Measurements from ENCODE around the gene INPP5K. TPM values are rescaled to one million over a fixed set of nuclear protein-coding genes. Genes with fewer than 3 reads are reported as not detected.

Gene INPP5K
- total RNA-seq, 1 experiment from 2014 or later = 29.4 TPM

Other genes starting within 250 kb of the INPP5K start
- not detected in 2 replicates for gene BHLHA9, start 246.2 kb downstream of the INPP5K start, total RNA-seq (2021)
- not detected in 2 replicates for gene TRARG1, start 236.9 kb downstream of the INPP5K start, total RNA-seq (2021)
- gene YWHAE, start 116.4 kb downstream of the INPP5K start, total RNA-seq (2021) = 1,282 and 1,294 TPM in 2 replicates
- 58.9 and 60.5 TPM in 2 replicates for gene CRK, start 60.4 kb downstream of the INPP5K start, total RNA-seq (2021)
- 86.5 and 87.4 TPM in 2 replicates for gene MYO1C, start 23.9 kb downstream of the INPP5K start, total RNA-seq (2021)
- 68.9 and 74.2 TPM in 2 replicates for gene PITPNA, start 46.2 kb upstream of the INPP5K start, total RNA-seq (2021)
- gene SLC43A2, start 112.2 kb upstream of the INPP5K start, total RNA-seq (2021) = 11.8 and 12.9 TPM in 2 replicates
- gene SCARF1, start 129.1 kb upstream of the INPP5K start, total RNA-seq (2021) = 2.1 and 2.4 TPM in 2 replicates
- gene RILP, start 133.3 kb upstream of the INPP5K start, total RNA-seq (2021) = 5.4 and 6.0 TPM in 2 replicates
- 402 and 408 TPM in 2 replicates for gene PRPF8, start 168.3 kb upstream of the INPP5K start, total RNA-seq (2021)
- 1.3 and 1.5 TPM in 2 replicates for gene TLCD2, start 193.8 kb upstream of the INPP5K start, total RNA-seq (2021)
- 20.2 and 22.5 TPM in 2 replicates for gene WDR81, start 208.1 kb upstream of the INPP5K start, total RNA-seq (2021)
- gene SERPINF2, start 226.3 kb upstream of the INPP5K start, total RNA-seq (2021) = 0.50 and 0.68 TPM in 2 replicates
- gene SERPINF1, start 245.4 kb upstream of the INPP5K start, total RNA-seq (2021) = 19.6 and 22.5 TPM in 2 replicates

Measured in H9 (cell line).